Measurements from ENCODE around the gene TEX48.
A peak's percentile ranks its signal among the peaks of the same experiment; 100 is the strongest.

Gene TEX48

DNA sequence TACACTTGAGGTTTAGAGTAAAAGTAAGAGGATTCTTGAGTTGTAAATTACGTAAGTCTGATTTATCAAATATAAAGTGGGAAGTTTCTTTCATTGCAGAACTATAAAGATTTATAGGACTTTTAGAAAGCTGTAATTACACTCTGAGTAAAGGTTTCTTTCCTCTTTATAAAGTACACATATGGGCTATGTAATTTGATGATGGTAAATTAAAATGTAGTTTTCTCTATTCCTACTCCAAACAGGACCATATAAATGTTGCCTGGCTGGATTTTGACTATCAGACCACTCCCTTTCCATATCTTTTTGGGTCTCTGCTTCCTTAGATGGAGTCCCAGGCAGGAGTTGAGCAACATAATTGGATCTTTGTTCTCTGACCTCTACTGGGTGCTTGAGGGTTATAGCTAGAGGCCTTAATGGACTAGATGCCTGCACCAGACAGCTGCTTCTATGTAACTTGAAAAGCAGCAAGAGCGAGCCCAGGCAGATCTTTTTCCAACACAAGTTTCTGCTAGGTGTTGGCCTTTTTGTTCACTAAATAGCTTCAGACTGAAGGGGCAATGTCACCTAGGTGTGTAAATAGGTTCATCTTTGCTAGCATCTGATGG is 11.4 kb upstream of the TEX48 start:
- ATAC-seq = no peak
- TF ChIP-seq POU6F1 (CRISPR knock-in tag; IDR thresholded peaks at IDR 0.05; ENCODE audit: borderline replicate concordance, low read depth) (no peak), ZNF565 (CRISPR knock-in tag; conservative IDR thresholded peaks at IDR 0.05; ENCODE audit: low read depth) (no peak), ZNF8 (CRISPR knock-in tag; IDR thresholded peaks at IDR 0.05) (no peak)

DNA sequence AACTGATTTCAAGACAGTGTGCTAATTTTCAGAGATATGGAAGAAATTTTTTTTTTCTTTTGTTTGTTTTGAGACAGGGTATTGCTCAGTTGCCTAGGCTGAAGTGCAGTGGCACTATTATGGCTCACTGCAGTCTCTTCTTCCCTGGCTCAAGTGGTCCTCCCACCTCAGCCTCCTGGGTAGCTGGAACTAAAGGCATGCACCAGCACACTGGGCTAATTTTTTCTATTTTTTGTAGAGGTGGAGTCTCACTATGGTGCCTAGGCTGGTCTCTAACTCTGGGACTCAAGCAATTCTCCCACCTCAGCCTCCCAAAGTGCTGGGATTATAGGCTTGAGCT is 9.9 kb upstream of the TEX48 start:
- no peak for ATAC-seq
- TF ChIP-seq, protein P1, sequence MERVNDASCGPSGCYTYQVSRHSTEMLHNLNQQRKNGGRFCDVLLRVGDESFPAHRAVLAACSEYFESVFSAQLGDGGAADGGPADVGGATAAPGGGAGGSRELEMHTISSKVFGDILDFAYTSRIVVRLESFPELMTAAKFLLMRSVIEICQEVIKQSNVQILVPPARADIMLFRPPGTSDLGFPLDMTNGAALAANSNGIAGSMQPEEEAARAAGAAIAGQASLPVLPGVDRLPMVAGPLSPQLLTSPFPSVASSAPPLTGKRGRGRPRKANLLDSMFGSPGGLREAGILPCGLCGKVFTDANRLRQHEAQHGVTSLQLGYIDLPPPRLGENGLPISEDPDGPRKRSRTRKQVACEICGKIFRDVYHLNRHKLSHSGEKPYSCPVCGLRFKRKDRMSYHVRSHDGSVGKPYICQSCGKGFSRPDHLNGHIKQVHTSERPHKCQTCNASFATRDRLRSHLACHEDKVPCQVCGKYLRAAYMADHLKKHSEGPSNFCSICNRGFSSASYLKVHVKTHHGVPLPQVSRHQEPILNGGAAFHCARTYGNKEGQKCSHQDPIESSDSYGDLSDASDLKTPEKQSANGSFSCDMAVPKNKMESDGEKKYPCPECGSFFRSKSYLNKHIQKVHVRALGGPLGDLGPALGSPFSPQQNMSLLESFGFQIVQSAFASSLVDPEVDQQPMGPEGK (CRISPR knock-in tag; IDR thresholded peaks at IDR 0.05; ENCODE audit: borderline replicate concordance) = no peak
- TF ChIP-seq, protein P2, sequence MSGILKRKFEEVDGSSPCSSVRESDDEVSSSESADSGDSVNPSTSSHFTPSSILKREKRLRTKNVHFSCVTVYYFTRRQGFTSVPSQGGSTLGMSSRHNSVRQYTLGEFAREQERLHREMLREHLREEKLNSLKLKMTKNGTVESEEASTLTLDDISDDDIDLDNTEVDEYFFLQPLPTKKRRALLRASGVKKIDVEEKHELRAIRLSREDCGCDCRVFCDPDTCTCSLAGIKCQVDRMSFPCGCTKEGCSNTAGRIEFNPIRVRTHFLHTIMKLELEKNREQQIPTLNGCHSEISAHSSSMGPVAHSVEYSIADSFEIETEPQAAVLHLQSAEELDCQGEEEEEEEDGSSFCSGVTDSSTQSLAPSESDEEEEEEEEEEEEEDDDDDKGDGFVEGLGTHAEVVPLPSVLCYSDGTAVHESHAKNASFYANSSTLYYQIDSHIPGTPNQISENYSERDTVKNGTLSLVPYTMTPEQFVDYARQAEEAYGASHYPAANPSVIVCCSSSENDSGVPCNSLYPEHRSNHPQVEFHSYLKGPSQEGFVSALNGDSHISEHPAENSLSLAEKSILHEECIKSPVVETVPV (CRISPR knock-in tag; IDR thresholded peaks at IDR 0.05) = no peak
- TF ChIP-seq CSDC2 (CRISPR knock-in tag; IDR thresholded peaks at IDR 0.05) = no peak
- TF ChIP-seq ZNF70 (CRISPR knock-in tag; IDR thresholded peaks at IDR 0.05) = no peak
- no peak for TF ChIP-seq ISL1 (CRISPR knock-in tag; IDR thresholded peaks at IDR 0.05)
- no peak for TF ChIP-seq RARB (CRISPR knock-in tag; IDR thresholded peaks at IDR 0.05)
- TF ChIP-seq ZC3H10 (CRISPR knock-in tag; IDR thresholded peaks at IDR 0.05) = no peak
- no peak for TF ChIP-seq GLIS3 (CRISPR knock-in tag; IDR thresholded peaks at IDR 0.05)
- no peak for TF ChIP-seq ZFP3 (CRISPR knock-in tag; IDR thresholded peaks at IDR 0.05)
- no peak for TF ChIP-seq TCF4 (CRISPR knock-in tag; IDR thresholded peaks at IDR 0.05; ENCODE audit: borderline replicate concordance)
- TF ChIP-seq, protein P3, sequence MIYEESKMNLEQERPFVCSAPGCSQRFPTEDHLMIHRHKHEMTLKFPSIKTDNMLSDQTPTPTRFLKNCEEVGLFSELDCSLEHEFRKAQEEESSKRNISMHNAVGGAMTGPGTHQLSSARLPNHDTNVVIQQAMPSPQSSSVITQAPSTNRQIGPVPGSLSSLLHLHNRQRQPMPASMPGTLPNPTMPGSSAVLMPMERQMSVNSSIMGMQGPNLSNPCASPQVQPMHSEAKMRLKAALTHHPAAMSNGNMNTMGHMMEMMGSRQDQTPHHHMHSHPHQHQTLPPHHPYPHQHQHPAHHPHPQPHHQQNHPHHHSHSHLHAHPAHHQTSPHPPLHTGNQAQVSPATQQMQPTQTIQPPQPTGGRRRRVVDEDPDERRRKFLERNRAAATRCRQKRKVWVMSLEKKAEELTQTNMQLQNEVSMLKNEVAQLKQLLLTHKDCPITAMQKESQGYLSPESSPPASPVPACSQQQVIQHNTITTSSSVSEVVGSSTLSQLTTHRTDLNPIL (CRISPR knock-in tag; IDR thresholded peaks at IDR 0.05; ENCODE audit: low read depth) = no peak
- no peak for TF ChIP-seq ZFP30 (CRISPR knock-in tag; IDR thresholded peaks at IDR 0.05)
- TF ChIP-seq TOX (CRISPR knock-in tag; IDR thresholded peaks at IDR 0.05; ENCODE audit: borderline replicate concordance) = no peak

DNA sequence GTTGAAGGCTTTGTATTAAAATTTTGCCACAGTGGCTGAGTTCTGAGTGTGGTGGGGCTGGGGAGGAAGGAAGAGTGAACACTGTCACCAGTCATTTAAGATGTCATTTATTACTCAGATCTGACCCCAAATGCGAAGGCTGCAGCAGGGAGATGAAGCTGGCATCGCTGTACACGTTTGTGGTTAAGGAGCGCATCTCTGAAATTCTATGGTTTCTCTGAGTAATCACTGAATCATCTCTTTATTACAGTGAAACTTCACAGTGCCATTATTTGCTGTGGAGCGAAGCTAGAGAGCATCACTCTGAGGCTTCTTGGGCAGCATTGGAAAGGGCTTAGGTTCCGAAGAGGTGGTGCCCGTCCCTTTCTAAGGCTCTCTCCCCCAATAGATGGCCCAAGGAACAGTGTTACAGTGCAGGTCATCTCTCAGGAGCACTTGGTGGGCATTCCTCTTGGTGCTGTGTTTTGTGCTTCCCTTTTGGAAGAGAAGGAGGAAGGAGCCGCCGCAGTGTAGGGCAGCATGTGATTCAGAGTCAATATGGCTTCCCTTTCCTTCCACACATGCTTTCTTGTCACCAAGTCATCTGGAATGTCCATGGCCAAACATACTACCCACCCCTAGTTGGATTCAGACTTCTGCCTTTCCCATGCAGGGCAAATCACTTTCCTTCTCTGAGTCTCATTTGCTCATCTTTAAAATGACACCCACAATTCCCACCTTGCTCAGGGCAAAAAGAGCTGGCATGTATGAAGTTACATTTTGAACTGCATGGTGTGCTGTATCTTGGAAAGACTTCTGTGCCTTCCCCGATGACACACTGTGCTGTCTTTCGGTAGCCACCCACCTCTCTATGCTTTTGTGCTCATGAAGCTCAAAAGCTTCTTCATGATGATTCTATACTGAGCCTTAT is 9.3 kb upstream of the TEX48 start:
- peak; percentile 91 for ATAC-seq
- TF ChIP-seq OSR1 (CRISPR knock-in tag; IDR thresholded peaks at IDR 0.05) (no peak), GLIS3 (CRISPR knock-in tag; IDR thresholded peaks at IDR 0.05) (no peak), TCF4 (CRISPR knock-in tag; IDR thresholded peaks at IDR 0.05; ENCODE audit: borderline replicate concordance) (no peak), ESRRG (CRISPR knock-in tag; IDR thresholded peaks at IDR 0.05) (no peak), POU6F1 (CRISPR knock-in tag; IDR thresholded peaks at IDR 0.05; ENCODE audit: borderline replicate concordance, low read depth) (no peak), RARB (CRISPR knock-in tag; IDR thresholded peaks at IDR 0.05) (0 out of 2 replicates have a peak, but pooled peaks have one; percentile 58), SNAI2 (CRISPR knock-in tag; IDR thresholded peaks at IDR 0.05) (no peak), PPARA (CRISPR knock-in tag; IDR thresholded peaks at IDR 0.05; ENCODE audit: borderline replicate concordance) (no peak), ZFP30 (CRISPR knock-in tag; IDR thresholded peaks at IDR 0.05) (no peak), ISL1 (CRISPR knock-in tag; IDR thresholded peaks at IDR 0.05) (no peak), BACH2 (CRISPR knock-in tag; IDR thresholded peaks at IDR 0.05; ENCODE audit: borderline replicate concordance) (no peak)
- TF ChIP-seq, protein P1 (CRISPR knock-in tag; IDR thresholded peaks at IDR 0.05; ENCODE audit: borderline replicate concordance) = peak; percentile 16; the same call in 1 of the 2 replicates
- TF ChIP-seq, protein P3 (CRISPR knock-in tag; IDR thresholded peaks at IDR 0.05; ENCODE audit: low read depth) = no peak
- TF ChIP-seq, protein P4, sequence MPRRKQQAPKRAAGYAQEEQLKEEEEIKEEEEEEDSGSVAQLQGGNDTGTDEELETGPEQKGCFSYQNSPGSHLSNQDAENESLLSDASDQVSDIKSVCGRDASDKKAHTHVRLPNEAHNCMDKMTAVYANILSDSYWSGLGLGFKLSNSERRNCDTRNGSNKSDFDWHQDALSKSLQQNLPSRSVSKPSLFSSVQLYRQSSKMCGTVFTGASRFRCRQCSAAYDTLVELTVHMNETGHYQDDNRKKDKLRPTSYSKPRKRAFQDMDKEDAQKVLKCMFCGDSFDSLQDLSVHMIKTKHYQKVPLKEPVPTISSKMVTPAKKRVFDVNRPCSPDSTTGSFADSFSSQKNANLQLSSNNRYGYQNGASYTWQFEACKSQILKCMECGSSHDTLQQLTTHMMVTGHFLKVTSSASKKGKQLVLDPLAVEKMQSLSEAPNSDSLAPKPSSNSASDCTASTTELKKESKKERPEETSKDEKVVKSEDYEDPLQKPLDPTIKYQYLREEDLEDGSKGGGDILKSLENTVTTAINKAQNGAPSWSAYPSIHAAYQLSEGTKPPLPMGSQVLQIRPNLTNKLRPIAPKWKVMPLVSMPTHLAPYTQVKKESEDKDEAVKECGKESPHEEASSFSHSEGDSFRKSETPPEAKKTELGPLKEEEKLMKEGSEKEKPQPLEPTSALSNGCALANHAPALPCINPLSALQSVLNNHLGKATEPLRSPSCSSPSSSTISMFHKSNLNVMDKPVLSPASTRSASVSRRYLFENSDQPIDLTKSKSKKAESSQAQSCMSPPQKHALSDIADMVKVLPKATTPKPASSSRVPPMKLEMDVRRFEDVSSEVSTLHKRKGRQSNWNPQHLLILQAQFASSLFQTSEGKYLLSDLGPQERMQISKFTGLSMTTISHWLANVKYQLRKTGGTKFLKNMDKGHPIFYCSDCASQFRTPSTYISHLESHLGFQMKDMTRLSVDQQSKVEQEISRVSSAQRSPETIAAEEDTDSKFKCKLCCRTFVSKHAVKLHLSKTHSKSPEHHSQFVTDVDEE (CRISPR knock-in tag; IDR thresholded peaks at IDR 0.05) = no peak

All from SK-N-SH treated with all-trans-retinoic acid at 6 μM for 48 hours (cell line).